GM18526 (cell line): ENCODE data around the gene CBLIF.

Source experiments
- POLR2A ChIP-seq: IDR thresholded peaks from 3 replicates; pipeline ENCODE4 v1.6.1; 2011; ENCODE audit not compliant: insufficient read length; ENCODE audit errors: extremely low read depth

Gene CBLIF

GRCh38 chr11:59849129-59849528 lies 3.8 kb upstream of the CBLIF start:
- no peak for TF ChIP-seq POLR2A

GRCh38 chr11:59847626-59848025 lies 2.3 kb upstream of the CBLIF start:
- no peak for TF ChIP-seq POLR2A

- no peak for TF ChIP-seq POLR2A
These were observed 1.3 kb upstream of the CBLIF start for GRCh38 chr11:59846556-59846955.

- no peak for TF ChIP-seq POLR2A
These were observed 3.0 kb downstream of the CBLIF start for GRCh38 chr11:59842316-59842715.

- no peak for TF ChIP-seq POLR2A
These were observed 3.8 kb downstream of the CBLIF start for GRCh38 chr11:59841514-59841913.

- TF ChIP-seq POLR2A, result no peak
These were observed 5.7 kb downstream of the CBLIF start for GRCh38 chr11:59839615-59840014.

GRCh38 chr11:59833602-59834001 lies 11.7 kb downstream of the CBLIF start:
- no peak for TF ChIP-seq POLR2A

- TF ChIP-seq POLR2A, result no peak
These were observed 15.9 kb downstream of the CBLIF start for GRCh38 chr11:59829358-59829757.

- no peak for TF ChIP-seq POLR2A
These were observed 22.2 kb downstream of the CBLIF start for GRCh38 chr11:59822989-59823566.

- no peak for TF ChIP-seq POLR2A
These were observed 26.7 kb downstream of the CBLIF start for GRCh38 chr11:59818572-59818971.

- no peak for TF ChIP-seq POLR2A
These were observed 29.5 kb downstream of the CBLIF start for GRCh38 chr11:59815754-59816153.

- no peak for TF ChIP-seq POLR2A
These were observed 31.3 kb downstream of the CBLIF start for GRCh38 chr11:59814021-59814420.

GRCh38 chr11:59813364-59813763 lies 31.9 kb downstream of the CBLIF start:
- TF ChIP-seq POLR2A, result no peak

GRCh38 chr11:59812220-59812619 lies 33.1 kb downstream of the CBLIF start:
- no peak for TF ChIP-seq POLR2A

GRCh38 chr11:59810911-59811259 lies 34.4 kb downstream of the CBLIF start:
- no peak for TF ChIP-seq POLR2A

- peak; percentile 90 for TF ChIP-seq POLR2A
These were observed 34.9 kb downstream of the CBLIF start, which contains the start of gene MRPL16 for GRCh38 chr11:59810189-59810910. TSS of gene MRPL16 (minus strand) at chr11:59810778. CDS start at chr11:59810658, 120 bp downstream.
